Activated CD4-positive, CD25-positive, alpha-beta regulatory T cell (primary cell): Measurements from ENCODE around the gene DOP1A.

ENCODE experiments used
- DNase-seq, 4 experiments: peaks; one replicate each; lab custom pipeline; 2025; lab: John Stamatoyannopoulos, UW

The DOP1A gene, protein sequence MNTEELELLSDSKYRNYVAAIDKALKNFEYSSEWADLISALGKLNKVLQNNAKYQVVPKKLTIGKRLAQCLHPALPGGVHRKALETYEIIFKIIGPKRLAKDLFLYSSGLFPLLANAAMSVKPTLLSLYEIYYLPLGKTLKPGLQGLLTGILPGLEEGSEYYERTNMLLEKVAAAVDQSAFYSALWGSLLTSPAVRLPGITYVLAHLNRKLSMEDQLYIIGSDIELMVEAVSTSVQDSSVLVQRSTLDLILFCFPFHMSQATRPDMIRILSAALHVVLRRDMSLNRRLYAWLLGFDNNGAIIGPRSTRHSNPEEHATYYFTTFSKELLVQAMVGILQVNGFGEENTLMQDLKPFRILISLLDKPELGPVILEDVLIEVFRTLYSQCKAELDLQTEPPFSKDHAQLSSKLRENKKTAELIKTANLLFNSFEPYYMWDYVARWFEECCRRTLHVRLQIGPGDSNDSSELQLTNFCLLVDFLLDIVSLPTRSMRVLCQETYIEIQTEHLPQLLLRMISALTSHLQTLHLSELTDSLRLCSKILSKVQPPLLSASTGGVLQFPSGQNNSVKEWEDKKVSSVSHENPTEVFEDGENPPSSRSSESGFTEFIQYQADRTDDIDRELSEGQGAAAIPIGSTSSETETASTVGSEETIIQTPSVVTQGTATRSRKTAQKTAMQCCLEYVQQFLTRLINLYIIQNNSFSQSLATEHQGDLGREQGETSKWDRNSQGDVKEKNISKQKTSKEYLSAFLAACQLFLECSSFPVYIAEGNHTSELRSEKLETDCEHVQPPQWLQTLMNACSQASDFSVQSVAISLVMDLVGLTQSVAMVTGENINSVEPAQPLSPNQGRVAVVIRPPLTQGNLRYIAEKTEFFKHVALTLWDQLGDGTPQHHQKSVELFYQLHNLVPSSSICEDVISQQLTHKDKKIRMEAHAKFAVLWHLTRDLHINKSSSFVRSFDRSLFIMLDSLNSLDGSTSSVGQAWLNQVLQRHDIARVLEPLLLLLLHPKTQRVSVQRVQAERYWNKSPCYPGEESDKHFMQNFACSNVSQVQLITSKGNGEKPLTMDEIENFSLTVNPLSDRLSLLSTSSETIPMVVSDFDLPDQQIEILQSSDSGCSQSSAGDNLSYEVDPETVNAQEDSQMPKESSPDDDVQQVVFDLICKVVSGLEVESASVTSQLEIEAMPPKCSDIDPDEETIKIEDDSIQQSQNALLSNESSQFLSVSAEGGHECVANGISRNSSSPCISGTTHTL (N-terminal part only)

DNA sequence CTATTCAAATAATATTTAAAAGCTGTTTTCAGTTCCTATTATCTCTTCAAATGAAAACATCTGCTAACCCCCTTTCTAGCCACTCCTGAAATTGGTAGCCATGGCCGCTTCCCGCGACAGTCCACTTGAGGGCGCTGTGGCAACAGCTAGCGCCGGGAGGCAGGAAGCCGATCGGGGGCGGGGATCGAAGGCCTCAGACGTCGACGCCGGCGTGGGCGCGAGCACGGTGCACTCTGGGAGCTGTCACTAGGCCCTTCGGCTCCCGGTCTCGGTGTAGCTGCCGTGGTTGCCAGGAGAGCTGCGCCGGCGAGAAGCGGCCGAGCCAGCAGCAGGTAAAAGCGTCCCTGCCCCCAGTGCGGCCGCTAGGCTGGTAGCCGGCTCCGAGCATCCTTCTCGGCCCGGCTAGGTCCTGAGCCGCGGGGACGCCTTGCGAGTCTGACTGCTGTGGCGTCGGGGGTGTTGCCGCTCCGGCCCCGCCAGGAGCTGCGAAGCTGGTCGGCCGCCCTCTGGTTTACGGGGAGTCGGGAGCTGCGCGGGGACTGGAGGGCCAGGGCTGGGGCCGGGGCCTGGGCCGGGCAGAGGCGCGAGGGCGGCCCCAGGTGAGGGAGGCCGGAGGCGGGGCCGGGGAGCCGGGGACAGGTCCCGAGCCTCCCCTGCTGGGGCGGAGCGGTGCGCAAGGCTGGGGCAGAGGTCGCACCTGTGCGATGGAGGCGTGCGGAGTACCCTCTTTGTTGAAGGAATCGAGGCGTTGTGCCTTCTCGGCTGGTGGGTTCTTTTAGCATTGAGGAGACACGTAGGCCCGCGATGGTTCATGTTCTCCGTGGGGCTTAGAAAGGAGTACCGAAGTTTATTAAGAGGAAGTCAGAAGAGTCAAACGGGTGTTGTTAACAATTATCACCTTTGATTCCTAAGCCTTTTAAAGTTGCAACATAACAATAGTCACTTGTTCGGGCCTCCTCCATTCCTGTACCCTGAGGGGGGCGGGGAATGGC, at the start of gene DOP1A:
DOP1A (plus strand) TSS at position 224 of the 992 bp plus-strand sequence. CDS start 29,307 bp downstream, outside the sequence.
- peak; percentile 91 to 97 (median 96) for DNase-seq

DNA sequence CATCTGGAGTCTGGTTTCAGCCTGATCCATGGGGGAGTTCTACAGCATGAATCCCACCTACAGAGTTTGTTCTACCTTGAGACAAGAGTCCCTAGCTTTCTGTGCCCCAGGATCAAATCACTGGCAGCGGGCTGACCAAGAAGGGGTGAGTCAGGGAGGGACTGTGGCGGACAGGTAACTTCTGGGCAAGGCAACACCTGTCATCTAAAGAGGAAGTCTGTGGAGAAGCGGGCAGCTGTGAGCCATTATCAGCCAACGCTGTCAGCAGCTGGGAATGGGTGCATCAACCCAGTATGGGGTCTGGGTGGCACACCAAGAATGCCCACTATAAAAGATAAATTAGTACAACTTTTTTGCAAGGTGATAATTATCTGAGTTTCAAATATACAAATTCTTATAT, 47.7 kb upstream of the DOP1A start:
- no peak for DNase-seq

DNA sequence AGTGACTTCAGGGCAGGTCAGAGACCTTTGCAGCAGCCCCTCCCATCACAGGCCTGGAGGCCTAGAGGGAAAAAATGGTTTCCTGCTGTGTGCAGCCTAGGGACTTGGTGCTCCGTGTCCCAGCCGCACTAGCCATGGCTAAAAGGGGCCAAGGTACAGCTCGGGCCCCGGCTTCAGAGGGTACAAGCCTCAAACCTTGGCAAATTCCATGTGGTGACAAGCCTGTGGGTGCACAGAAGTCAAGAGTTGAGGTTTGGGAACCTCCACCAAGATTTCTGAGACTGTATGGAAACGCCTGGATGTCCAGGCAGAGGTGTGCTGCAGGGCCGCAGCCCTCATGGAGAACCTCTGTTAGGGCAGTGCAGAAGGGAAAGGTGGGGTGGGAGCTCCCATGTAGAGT, 35.8 kb upstream of the DOP1A start:
- no peak for DNase-seq

DNA sequence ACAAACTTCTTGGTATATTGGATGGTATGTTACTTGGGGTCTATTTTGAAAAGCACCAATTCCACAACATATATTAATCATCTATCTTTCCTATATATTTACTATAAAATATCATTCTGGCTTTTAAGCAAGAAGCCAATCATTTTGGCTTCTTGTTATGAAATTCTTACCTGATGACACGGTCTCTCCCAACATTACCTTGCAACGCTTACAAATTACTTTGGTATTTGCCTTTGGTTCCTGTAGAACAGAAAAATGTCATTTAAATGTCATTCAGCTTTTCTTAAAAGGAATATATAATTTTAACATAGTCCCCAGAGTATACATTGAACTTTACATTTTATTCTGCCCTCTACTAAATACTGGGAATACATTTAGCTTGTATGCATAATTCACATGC, 29.2 kb upstream of the DOP1A start:
- DNase-seq, result no peak

DNA sequence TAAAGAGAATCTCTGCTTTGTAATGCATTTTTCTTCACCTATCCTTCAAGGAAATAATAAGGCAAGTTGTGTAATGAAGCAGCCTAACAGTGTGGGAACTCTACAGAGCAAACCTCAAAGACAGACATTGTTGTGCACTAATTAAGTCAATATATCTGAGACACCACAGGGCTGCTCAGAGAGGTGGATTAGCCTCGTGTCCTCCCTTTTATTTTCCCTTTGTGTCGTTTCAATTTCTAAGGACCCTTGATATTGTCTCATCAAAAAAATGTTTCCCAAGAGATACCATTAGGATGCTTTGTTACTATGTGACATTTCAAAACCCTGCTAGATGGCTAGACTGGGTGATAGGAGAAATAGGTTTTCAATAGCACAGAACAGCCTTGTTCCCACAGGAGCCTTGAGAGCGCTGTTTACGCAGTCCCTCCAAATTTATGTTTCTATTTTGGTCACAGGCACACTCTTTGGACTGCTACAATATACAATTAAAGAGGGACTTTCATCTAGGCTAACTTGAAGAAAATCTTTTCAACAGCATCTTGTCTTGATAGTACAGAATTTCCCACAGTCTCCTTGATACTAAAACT, 24.9 kb upstream of the DOP1A start:
- DNase-seq, result no peak

DNA sequence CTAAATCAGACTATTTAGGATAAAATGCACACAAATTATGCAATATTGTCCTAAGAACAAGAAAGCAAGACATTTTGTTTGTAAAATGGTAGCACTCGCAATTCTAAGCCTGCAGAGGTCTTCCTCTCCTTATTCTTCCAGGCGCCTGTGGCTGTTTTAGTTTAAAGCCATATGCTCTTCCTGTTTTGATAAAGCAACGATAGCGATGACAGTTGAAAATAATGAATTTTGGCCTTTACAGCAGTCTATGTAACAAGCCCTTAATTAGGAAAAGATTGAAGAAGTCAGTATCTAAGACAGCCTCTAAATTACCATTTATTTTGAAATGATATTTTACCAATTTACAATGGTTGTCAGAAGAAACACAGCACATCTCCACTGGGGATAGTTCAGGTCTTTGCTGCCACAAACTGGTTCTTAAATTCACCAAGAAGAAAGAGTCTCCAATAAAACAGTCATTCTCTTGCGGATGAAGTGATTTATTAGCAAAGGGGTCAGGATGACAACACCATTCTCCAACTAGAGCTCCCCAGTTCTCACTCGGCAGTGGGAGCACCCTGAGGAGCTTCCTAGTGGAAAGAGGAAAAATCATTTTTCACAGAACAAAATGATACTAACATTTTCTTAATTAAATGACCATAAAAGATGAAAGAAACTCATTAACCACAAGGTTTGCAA, 23.2 kb upstream of the DOP1A start:
- DNase-seq, result no peak

DNA sequence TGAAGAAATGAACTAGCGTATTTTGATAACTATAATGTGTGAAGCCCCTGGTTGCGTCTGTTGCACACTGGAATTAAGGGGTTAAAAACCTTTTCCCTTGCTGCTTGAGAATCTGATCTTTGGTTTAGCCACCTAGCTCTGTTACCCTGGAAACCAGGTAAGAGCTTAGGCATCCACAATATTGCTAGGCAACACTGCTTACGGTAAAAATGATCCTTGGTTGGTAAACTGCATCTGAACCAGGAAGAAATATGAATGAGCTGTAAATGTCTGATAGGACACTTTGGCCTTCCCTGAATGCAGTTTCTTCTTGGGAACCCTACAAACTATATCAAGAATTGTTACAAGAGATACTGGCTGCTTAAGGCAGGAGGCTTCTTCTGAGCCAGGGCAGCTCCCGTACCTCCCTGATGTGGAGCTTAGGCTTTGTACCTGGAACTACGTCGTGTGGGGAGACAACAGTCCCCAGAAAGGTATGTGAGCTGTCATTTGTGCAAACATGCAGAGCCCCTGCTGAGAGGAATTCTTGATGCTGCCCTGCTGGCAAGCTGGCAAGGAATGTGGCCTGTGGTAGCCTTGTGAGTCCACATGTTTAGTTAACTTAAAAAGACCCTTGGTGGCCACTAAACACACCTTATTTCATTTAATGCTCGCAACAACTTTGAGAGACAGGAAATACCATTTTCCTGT, 20.3 kb upstream of the DOP1A start:
- no peak for DNase-seq

DNA sequence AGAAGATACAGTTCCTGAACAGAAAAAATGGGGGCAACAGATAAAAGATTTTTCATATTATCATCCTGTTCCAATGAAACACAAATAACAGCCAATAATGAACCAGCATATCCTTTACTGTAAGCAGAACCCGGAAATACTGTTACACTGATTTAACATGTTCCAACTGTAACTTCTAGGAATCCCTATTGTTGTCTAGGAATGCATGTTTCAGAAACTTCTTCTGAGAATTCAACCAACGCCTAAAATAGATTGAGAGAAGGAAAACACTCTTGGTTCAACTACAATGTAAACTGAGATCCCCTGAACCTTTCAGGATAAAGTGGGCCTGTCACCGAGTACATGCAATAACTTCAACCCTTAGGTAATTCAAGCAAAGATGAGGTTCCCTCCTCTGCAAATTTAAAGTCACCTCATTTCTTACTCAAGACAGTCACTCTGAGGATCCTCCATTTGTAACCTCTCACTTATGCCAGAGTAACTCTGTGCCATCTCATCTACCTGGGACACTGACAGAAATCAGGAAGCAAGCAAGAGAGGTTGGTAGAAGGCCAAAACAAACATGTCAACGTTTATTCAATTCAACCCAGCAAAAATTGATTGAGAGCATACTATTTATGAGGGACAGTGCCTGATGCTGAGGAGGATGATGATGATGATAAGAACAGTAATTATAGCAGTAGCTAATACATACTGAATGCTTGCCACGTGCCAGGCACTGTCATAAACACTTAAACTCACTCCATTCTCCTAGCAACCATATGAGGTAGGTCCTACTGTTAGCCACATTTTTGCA, 15.9 kb upstream of the DOP1A start:
- no peak for DNase-seq

DNA sequence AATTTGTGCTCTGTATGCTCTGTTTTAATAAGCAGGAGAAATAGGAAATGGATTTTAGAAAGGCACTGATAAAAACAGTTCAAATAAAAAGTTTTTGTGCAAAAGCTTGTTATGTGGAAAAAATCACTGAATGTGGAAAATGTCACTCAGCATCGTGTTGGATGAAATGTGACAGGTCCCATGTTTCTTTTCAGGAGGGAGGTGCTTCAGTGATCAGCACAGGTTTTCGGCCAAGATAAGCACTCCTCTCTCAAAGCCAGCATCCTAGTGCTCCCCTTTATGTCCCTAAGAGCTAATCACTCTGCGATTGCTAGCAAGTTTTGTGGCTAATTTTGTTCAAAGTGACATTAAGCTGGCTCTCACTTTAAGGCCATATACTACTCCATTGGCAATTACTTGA, 13.8 kb upstream of the DOP1A start:
- no peak for DNase-seq

DNA sequence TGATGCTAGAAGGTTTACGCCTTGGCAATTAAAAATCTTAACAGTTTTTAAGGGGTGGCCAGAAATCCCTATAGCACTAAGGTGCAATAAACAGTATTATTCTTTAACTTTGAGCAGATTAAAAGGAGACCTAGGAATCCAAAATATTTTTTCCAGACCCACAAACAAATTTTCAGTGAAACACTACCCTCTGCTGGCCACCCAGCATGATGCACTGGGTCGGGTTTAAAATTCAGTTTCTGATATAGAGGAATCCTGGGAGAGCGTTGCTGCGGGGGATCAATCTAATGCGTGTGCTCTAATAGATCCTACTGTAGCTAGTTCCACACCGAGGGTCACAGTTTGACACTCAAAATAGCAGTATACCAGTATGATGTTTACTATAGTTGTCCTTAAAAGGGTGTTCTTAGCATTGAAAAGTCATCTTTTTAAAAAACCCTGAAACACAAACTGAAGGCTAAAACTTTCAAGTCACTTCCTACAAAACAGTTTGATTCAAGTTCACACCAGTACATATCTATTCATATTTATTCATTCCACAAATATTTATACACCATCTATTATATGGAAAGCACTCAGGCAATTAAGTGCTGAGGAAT, 12.0 kb upstream of the DOP1A start:
- DNase-seq, result peak in 1 of 4 experiments; percentile 2

DNA sequence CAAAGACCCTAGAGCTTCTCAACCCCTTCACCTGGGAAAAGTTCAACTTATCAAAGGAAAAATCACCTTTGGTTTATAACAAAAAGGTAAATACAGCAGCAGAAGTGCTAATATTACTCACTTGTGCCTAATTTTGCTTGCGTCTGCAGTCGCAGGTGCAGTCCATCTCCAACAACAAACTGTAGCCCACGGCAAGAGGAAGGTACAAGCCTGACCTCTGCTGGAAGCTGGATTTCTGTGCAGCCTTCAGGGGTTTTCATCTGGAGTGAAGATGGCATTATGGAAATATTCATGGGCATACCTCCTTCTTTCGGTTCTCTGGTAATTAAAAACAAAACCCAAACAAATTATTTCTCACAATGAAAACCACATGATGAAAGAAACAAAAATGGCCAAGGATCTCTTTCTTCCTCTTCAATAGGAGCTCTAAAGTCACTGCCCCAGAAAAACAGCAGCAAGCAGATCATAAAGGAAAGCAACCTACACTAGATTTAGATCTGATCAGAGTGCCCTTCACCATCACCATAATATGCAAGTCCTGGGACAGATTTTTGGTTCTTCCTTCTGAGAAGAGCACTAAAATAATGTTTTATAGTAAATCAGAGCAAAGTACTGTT, 9.7 kb upstream of the DOP1A start:
- DNase-seq, result no peak

DNA sequence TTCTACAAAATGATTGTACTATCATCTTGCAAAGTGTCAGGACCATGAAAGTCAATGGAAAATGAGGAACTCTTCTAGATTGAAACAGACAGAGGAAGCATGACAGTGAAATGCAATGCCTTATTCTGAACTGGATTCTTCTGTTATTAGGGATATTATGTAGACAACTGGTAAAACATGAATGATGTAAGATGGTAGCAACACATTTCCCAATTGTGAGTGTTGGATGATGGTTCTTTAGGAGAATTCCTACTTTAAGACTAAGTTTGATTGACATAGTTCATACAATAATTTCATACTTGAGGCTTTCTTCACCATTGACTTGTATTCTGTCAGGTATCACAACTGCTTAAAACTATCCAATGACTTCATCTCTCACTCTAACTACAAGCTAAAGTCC, 6.3 kb upstream of the DOP1A start:
- DNase-seq, result no peak

DNA sequence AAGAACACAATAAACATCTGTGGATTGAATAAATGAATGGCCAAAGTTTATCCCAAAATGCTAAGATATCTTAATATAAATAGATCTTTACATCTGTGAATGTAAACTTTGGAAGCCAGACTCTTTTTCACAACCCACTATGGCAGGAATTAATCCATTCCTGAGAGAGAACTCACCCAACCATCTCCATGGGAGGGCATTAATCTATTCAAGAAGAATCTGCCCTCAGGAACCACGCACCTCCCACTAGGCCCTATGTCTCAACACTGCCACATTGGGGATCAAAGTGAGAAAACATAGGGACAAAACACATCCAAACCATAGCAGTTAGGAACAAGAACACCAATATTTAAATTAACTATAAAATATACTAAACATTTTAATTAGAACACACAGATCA, 5.2 kb upstream of the DOP1A start:
- DNase-seq, result no peak

DNA sequence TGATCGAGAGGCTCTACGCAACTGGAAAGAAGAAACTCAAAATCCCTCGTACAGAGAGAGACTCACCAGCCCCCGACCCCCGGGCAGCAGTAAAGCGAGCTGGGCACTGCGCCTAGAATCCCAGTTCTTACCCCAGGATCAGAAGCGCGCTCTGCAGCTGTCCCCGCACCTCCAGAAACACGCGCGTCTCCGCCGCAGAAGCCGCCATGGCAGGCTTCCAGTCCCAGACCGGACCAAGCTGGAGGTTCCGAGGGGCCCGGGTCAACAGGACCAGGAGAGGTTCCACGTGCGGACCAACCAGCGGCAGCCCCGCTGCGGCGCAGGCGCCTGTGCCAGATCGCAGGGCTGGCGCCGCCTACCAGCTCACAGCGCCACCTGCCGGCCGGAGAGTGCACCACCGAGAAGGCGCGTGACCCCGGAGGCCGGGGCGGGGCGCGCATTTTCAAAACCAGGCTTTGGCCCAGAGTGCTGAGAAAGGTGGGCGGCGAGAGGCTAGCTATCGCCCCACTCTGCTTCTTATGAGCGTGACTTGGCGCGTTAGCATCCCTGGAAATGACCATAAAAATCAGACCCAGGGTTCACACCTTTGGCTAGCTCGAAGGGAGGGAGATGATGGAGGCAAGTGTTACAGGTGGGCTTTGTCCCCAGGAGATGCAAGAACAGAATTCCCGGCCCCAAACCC, 1.8 kb upstream of the DOP1A start, which contains the start of gene UBE3D:
UBE3D (minus strand) TSS at position 331 of the 682 bp plus-strand sequence; CDS start at position 208, 123 bp downstream.
- peak; percentile 87 to 93 (median 90) for DNase-seq

DNA sequence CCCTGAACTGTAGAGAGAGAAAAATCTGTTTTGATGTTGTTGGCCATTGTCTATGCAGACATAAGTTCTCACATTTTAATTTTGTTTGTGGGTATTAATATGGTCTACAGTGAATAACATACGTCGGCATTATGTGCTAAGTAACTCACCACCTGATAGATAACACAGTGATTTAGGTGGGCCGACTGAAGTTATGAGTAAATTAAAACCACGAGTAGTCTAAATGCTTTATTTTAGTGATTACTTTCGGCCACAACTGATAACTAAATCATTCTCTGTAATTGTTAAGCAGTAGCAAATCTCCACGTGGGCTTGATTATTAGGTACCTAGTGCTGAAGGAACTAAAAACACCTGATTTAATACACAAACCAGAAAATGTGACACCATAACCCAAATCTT, 1.1 kb downstream of the DOP1A start:
- no peak for DNase-seq

DNA sequence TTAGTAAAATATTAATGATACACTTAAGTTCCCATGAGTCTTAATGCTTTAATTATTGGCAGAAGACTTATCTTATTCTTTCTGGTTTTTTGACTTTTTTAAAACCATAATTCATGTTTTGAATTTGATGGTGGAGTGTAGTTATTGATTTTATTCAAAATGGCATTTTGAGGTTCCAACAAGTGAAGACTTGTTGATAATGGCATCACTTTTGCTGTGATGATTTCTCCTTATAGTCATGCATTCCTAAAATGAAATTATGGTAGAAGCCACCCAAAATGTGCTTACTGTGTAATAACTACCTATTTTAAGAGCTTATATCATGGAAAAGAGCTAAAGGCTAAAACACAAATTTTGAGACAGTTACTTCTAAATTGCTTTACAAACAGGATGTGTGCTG, 2.2 kb downstream of the DOP1A start:
- DNase-seq, result no peak

DNA sequence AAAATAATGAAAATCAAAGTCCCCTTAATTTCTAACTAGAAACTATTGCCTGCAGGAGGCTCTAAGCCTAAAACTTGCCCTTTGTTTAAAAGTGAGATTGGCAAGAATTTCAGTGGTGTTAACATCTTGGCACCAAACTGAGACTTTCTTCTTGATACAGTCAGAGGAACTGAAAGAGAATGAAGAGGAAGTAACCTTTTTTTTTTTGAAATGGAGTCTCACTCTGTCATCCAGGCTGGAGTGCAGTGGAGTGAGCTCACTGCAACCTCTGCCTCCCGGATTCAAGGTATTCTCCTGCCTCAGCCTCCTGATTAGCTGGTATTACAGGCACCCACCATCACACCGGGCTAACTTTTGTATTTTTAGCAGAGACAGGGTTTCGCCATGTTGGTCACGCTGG, 3.6 kb downstream of the DOP1A start:
- DNase-seq, result no peak
